BLaER1 treated with 17β-estradiol and CSF1 and Interleukin-3, amounts not matched to agents 10 nM and 100 nM (cell line): ENCODE data around the gene SH3TC2.

Experiments used
- H3K27ac ChIP-seq, 11 experiments: shearing (Covaris generic); formaldehyde crosslinking; 2 replicates each; pipeline ENCODE4 v1.8.1; 2022
- H3K27me3 ChIP-seq, 11 experiments: shearing (Covaris generic); formaldehyde crosslinking; 2 replicates each; pipeline ENCODE4 v1.8.1; 2022
- H3K36me3 ChIP-seq, 11 experiments: shearing (Covaris generic); formaldehyde crosslinking; 2 replicates each; pipeline ENCODE4 v1.8.1; 2022
- H3K4me1 ChIP-seq, 10 experiments: shearing (Covaris generic); formaldehyde crosslinking; 2 replicates each; pipeline ENCODE4 v1.8.1; 2022
- H3K4me2 ChIP-seq, 11 experiments: shearing (Covaris generic); formaldehyde crosslinking; 2 replicates each; pipeline ENCODE4 v1.8.1; 2022
- H3K4me3 ChIP-seq, 10 experiments: shearing (Covaris generic); formaldehyde crosslinking; 2 replicates each; pipeline ENCODE4 v1.8.1; 2022
- H3K9ac ChIP-seq, 11 experiments: shearing (Covaris generic); formaldehyde crosslinking; 2 replicates each; pipeline ENCODE4 v1.8.1; 2022
- H3K9me3 ChIP-seq, 11 experiments: shearing (Covaris generic); formaldehyde crosslinking; replicated peaks in 1 of 11; 2 replicates each; pipeline ENCODE4 v1.8.1; 2022
- H4K20me1 ChIP-seq, 11 experiments: shearing (Covaris generic); formaldehyde crosslinking; 2 replicates each; pipeline ENCODE4 v1.8.1; 2022
- Cebpa-rat ChIP-seq, 11 experiments: shearing (Covaris generic); IDR thresholded peaks; 2 replicates each; pipeline ENCODE4 v1.8.1; 2022

Gene SH3TC2

GRCh38 chr5:148991566-148991965 lies 71.3 kb downstream of the SH3TC2 start:
- no peaks in the 10 kb centered on the region for H4K20me1 ChIP-seq
- no peak for TF ChIP-seq Cebpa-rat (IDR thresholded peaks at IDR 0.05)
- no peaks in the 10 kb centered on the region for H3K4me1 ChIP-seq
- no peaks in the 10 kb centered on the region for H3K27me3 ChIP-seq
- H3K4me2 ChIP-seq = no peak overlapping the region
- H3K9me3 ChIP-seq = no peaks in the 10 kb centered on the region
- no peak overlapping the region for H3K9ac ChIP-seq
- no peak overlapping the region for H3K27ac ChIP-seq
- H3K4me3 ChIP-seq = no peak overlapping the region
- H3K36me3 ChIP-seq = no peaks in the 10 kb centered on the region

DNA sequence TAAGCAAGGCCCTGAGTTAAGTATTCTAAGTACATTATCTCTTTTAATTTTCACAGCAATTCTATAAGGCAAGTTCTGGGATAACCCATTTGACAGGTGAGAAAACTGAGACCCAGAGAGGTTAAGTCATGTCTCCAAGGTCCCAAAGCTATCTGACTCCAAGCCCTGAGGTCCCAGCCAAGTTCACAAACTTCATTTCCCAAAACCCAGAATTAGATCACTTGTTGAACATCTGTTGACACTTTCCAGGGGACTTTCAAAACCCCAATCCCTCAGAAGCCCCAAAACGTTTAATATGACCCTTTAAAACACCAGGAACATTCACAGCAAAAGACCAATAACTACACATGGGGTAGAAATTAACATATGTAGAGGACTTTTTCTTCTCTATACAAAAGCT lies 72.0 kb downstream of the SH3TC2 start:
- no peaks in the 10 kb centered on the region for H3K27me3 ChIP-seq
- no peaks in the 10 kb centered on the region for H4K20me1 ChIP-seq
- no peak overlapping the region for H3K4me2 ChIP-seq
- H3K4me3 ChIP-seq = no peak overlapping the region
- no peaks in the 10 kb centered on the region for H3K9me3 ChIP-seq
- H3K27ac ChIP-seq = no peak overlapping the region
- no peaks in the 10 kb centered on the region for H3K36me3 ChIP-seq
- H3K4me1 ChIP-seq = no peaks in the 10 kb centered on the region
- no peak overlapping the region for H3K9ac ChIP-seq
- TF ChIP-seq Cebpa-rat (IDR thresholded peaks at IDR 0.05) = no peak

DNA sequence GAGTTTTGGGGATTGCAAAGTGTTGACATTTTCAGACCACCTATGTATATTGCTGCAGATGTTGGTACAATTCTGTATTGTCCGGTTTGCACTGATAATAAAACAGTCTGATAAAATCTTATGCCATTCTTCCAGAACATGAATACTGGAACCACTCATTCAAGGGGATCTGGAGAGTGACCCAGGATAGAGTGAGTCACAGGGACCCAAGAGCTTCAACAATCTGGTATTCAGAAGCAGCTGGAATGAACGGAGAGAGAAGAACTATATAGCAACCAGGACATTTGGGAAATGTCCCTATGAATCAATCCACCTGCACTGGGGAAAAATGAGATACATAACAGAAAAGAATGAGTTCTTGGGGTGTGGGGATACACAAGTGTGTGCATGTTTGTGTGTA lies 73.3 kb downstream of the SH3TC2 start:
- Histone ChIP-seq H3K4me1 (no peaks in the 10 kb centered on the region), H4K20me1 (no peaks in the 10 kb centered on the region), H3K36me3 (no peaks in the 10 kb centered on the region), H3K9ac (no peak overlapping the region), H3K27me3 (no peaks in the 10 kb centered on the region), H3K4me2 (no peak overlapping the region), H3K4me3 (no peak overlapping the region), H3K27ac (no peak overlapping the region), H3K9me3 (no peaks in the 10 kb centered on the region)
- TF ChIP-seq Cebpa-rat (IDR thresholded peaks at IDR 0.05) = no peak

DNA sequence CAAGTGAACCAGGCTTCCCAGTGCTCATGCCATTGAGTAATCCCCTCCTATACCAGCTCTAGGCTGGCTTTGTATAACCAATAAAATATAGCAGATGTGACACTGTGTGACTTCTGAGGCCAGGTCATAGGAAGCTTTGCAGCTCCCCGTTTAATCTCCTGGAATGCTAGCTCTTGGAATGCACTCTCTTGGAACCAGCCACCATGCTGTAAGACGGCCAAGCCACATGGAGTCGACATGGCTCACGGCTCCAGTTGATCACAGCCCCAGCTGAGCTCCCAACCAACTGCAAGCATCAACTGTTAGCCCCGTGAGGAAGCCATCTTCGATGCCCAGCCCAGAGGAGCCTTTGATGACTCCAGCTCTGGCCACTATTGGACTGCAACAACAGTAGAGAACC lies 74.5 kb downstream of the SH3TC2 start:
- Histone ChIP-seq H3K36me3 (no peaks in the 10 kb centered on the region), H3K4me2 (no peak overlapping the region), H3K9ac (no peak overlapping the region), H4K20me1 (no peaks in the 10 kb centered on the region), H3K27ac (no peak overlapping the region), H3K27me3 (no peaks in the 10 kb centered on the region), H3K4me1 (peaks cover 0 to 4% (median 0%) of the 10 kb centered on the region in 10 experiments; a peak in 4 of 20 replicates), H3K4me3 (no peak overlapping the region), H3K9me3 (no peaks in the 10 kb centered on the region)
- TF ChIP-seq Cebpa-rat (IDR thresholded peaks at IDR 0.05) = no peak

- H3K27ac ChIP-seq = no peak overlapping the region
- H4K20me1 ChIP-seq = no peaks in the 10 kb centered on the region
- no peak overlapping the region for H3K4me3 ChIP-seq
- H3K4me2 ChIP-seq = no peak overlapping the region
- TF ChIP-seq Cebpa-rat (IDR thresholded peaks at IDR 0.05) = no peak
- H3K9ac ChIP-seq = no peak overlapping the region
- no peaks in the 10 kb centered on the region for H3K36me3 ChIP-seq
- H3K9me3 ChIP-seq = no peaks in the 10 kb centered on the region
- peaks cover 0 to 10% (median 0%) of the 10 kb centered on the region in 10 experiments; a peak in 4 of 20 replicates for H3K4me1 ChIP-seq
- no peaks in the 10 kb centered on the region for H3K27me3 ChIP-seq
These were observed 76.2 kb downstream of the SH3TC2 start for GRCh38 chr5:148986636-148987035.

DNA sequence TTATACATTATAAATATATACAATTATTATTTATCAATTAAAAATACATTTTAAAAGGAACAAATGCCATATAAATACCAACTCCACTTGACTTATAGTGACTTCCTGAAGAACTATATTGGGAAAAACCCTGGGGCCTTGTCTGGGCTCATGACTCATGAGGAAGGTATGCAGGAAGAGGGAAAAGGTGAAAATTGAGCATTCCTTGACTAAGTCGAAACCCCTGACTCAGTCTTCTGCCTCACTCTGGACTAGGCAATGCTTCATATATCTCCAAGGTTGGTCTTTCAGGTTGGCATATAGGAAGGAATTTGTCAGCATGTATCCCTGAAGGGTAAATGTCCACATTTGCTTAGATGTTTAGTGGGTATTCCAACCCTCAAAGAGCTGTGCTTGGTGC lies 78.5 kb downstream of the SH3TC2 start:
- Histone ChIP-seq H3K4me2 (no peak overlapping the region), H3K9me3 (no peaks in the 10 kb centered on the region), H3K4me1 (peaks cover 0 to 10% (median 0%) of the 10 kb centered on the region in 10 experiments; a peak in 4 of 20 replicates), H3K27me3 (no peaks in the 10 kb centered on the region), H3K9ac (no peak overlapping the region), H3K36me3 (no peaks in the 10 kb centered on the region), H3K4me3 (no peak overlapping the region), H3K27ac (no peak overlapping the region), H4K20me1 (no peaks in the 10 kb centered on the region)
- no peak for TF ChIP-seq Cebpa-rat (IDR thresholded peaks at IDR 0.05)

DNA sequence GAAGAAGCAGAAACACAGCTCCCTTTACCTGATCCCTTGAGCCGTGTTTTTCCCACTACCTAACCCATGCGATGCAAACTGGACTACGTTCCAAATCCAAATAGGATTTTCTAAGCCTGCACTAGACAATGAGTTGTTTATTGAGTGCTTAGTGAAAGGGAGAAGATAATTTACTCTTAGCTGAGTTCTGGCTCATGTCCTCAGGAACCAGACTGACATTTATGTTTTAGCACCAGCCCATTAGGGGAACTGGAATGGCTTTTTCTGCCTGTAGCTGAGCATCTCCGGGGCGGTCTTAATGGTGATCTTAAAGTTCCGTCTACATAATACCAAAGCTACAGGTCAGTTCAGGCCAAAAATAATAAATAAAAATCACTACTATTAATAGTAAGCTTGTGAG lies 81.5 kb downstream of the SH3TC2 start:
- Histone ChIP-seq H3K9me3 (no peaks in the 10 kb centered on the region), H3K4me1 (peaks cover 0 to 10% (median 0%) of the 10 kb centered on the region in 10 experiments; a peak in 4 of 20 replicates), H4K20me1 (no peaks in the 10 kb centered on the region), H3K27me3 (no peaks in the 10 kb centered on the region), H3K4me2 (no peak overlapping the region), H3K36me3 (no peaks in the 10 kb centered on the region), H3K4me3 (no peak overlapping the region), H3K9ac (no peak overlapping the region), H3K27ac (no peak overlapping the region)
- TF ChIP-seq Cebpa-rat (IDR thresholded peaks at IDR 0.05) = no peak

GRCh38 chr5:148980731-148981130 lies 82.1 kb downstream of the SH3TC2 start:
- Histone ChIP-seq H3K9ac (no peak overlapping the region), H3K9me3 (no peaks in the 10 kb centered on the region), H3K4me2 (no peak overlapping the region), H3K27ac (no peak overlapping the region), H3K27me3 (no peaks in the 10 kb centered on the region), H4K20me1 (no peaks in the 10 kb centered on the region), H3K4me1 (peaks cover 0 to 10% (median 0%) of the 10 kb centered on the region in 10 experiments; a peak in 4 of 20 replicates), H3K4me3 (no peak overlapping the region), H3K36me3 (no peaks in the 10 kb centered on the region)
- no peak for TF ChIP-seq Cebpa-rat (IDR thresholded peaks at IDR 0.05)

DNA sequence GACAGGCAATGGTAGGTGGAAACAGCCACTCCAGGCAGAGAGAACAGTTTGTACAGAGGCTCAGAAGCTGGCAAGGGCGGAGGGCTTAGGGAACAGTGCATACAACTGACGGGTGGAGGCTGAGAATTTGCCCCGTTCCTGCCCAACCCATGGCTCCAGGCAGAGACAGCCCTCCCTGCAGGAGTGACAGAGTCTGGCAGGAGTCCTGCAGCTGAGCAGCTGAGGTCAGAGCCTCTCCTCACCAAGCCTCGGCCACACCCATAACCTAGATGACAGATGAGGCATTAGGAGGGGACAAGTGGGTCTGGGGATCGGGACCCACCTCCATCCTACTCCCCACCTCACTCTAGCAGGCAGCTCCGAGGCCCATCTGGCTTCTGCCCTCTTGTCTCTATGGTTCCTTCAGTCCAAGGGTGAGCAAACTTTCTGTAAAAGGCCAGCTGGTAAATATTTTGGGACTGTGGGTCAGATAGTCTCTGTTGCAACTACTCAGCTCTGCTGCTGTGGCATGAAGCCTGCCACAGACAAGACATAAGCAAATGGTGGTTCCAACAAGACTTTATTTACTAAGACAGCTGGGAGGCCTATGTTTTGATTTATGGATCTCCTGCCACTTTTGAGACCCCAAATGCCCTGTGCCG lies 83.7 kb downstream of the SH3TC2 start:
- H4K20me1 ChIP-seq = no peaks in the 10 kb centered on the region
- H3K27ac ChIP-seq = no peak overlapping the region
- no peaks in the 10 kb centered on the region for H3K9me3 ChIP-seq
- H3K4me1 ChIP-seq = peaks cover 0 to 10% (median 0%) of the 10 kb centered on the region in 10 experiments; a peak in 4 of 20 replicates
- no peak for TF ChIP-seq Cebpa-rat (IDR thresholded peaks at IDR 0.05)
- no peak overlapping the region for H3K9ac ChIP-seq
- no peak overlapping the region for H3K4me3 ChIP-seq
- H3K27me3 ChIP-seq = no peaks in the 10 kb centered on the region
- H3K4me2 ChIP-seq = no peak overlapping the region
- H3K36me3 ChIP-seq = no peaks in the 10 kb centered on the region

DNA sequence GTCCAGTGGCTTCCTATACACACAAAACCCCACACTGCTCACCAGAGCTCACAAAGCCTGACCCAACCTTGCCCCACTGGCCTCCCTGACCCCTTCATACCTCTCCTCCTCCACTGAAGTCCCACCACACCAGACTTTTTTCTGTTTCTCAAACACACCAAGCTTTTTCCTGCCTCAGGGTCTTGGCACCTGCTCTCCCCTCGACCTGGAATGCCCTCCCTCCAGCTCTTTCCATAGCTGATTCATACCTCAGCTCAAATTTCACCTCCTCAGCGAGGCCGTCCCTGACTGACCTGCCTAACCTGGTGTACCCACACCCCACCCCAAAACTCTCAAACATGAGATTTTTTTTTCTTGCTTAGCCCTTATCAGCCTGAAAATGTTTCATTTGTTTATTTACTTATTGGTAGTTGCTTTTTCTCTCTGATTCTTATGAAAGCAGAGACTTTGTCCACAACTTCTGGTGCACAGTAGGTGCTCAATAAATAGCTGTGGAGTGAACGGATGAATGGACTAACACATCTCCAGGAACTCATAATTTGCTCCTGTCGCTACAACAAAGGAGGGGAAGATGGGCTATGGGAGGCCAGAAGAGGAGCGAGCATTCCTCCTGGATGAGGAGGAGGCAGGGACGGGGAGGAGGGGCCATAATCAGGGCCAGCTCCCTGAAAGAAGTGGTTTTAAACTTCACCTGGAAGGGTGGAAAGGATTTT lies 84.3 kb downstream of the SH3TC2 start:
- H4K20me1 ChIP-seq = no peaks in the 10 kb centered on the region
- H3K27ac ChIP-seq = no peak overlapping the region
- H3K9me3 ChIP-seq = no peaks in the 10 kb centered on the region
- no peaks in the 10 kb centered on the region for H3K27me3 ChIP-seq
- no peak overlapping the region for H3K9ac ChIP-seq
- no peak for TF ChIP-seq Cebpa-rat (IDR thresholded peaks at IDR 0.05)
- H3K4me1 ChIP-seq = peaks cover 0 to 12% (median under 1%) of the 10 kb centered on the region in 10 experiments; a peak in 7 of 20 replicates
- no peak overlapping the region for H3K4me3 ChIP-seq
- no peaks in the 10 kb centered on the region for H3K36me3 ChIP-seq
- no peak overlapping the region for H3K4me2 ChIP-seq
